HG03060 (cell line): ENCODE measurements around the gene DGLUCY.
"Not testable (repeated sequence)": the region's sequence is repeated elsewhere in the genome, so short reads cannot be mapped to it uniquely, and the experiment has no call there.

ENCODE experiments used
- ATAC-seq: cut with Tn5 transposase; IDR thresholded peaks from one replicate; pipeline ENCODE4 v1.9.1; 2021; ENCODE audit warnings: low read depth, moderate number of reproducible peaks; ENCODE audit not compliant: unreplicated experiment

DGLUCY gene

GRCh38 chr14:91164676-91165075 is 50.8 kb downstream of the DGLUCY start:
- no peak for ATAC-seq

GRCh38 chr14:91167380-91167770 is 53.5 kb downstream of the DGLUCY start:
- no peak for ATAC-seq

- ATAC-seq, result no peak
Observed at GRCh38 chr14:91169951-91170350, 56.1 kb downstream of the DGLUCY start.

- ATAC-seq, result no peak
Observed at GRCh38 chr14:91170504-91171121, 56.7 kb downstream of the DGLUCY start.

GRCh38 chr14:91171291-91171690 is 57.4 kb downstream of the DGLUCY start:
- ATAC-seq, result no peak

GRCh38 chr14:91173221-91173670 is 59.4 kb downstream of the DGLUCY start:
- ATAC-seq, result no peak

GRCh38 chr14:91173904-91174303 is 60.0 kb downstream of the DGLUCY start:
- ATAC-seq, result no peak

- no peak for ATAC-seq
Observed at GRCh38 chr14:91175291-91176201, 61.7 kb downstream of the DGLUCY start.

GRCh38 chr14:91177073-91178034 is 63.5 kb downstream of the DGLUCY start:
- ATAC-seq, result no peak

- no peak for ATAC-seq
Observed at GRCh38 chr14:91180611-91181010, 66.7 kb downstream of the DGLUCY start.

GRCh38 chr14:91182753-91183152 is 68.9 kb downstream of the DGLUCY start:
- not testable (repeated sequence) for ATAC-seq

- no peak for ATAC-seq
Observed at GRCh38 chr14:91184559-91184958, 70.7 kb downstream of the DGLUCY start.

- ATAC-seq, result no peak
Observed at GRCh38 chr14:91185721-91186120, 71.8 kb downstream of the DGLUCY start.

- ATAC-seq, result no peak
Observed at GRCh38 chr14:91186515-91187066, 72.7 kb downstream of the DGLUCY start.

- no peak for ATAC-seq
Observed at GRCh38 chr14:91187271-91187670, 73.4 kb downstream of the DGLUCY start.

GRCh38 chr14:91190853-91191252 is 77.0 kb downstream of the DGLUCY start:
- no peak for ATAC-seq

GRCh38 chr14:91193069-91193468 is 79.2 kb downstream of the DGLUCY start:
- no peak for ATAC-seq

- ATAC-seq, result no peak
Observed at GRCh38 chr14:91195881-91196280, 82.0 kb downstream of the DGLUCY start.

GRCh38 chr14:91197631-91198030 is 83.8 kb downstream of the DGLUCY start:
- no peak for ATAC-seq

- ATAC-seq, result not testable (repeated sequence)
Observed at GRCh38 chr14:91200802-91201201, 86.9 kb downstream of the DGLUCY start.
